GM12878 (cell line): ENCODE data around the gene CD1D.

Experiments
- BCLAF1 ChIP-seq: fragments of 450-650 bp; IDR thresholded peaks from 2 replicates; pipeline ENCODE4 v1.6.1; 2017; ENCODE audit warnings: antibody characterized with exemption, mild to moderate bottlenecking, moderate library complexity
- POLR2A ChIP-seq: IDR thresholded peaks from 2 replicates; pipeline ENCODE4 v1.6.1; 2011; ENCODE audit warnings: low read depth, mild to moderate bottlenecking, low read length
- TF ChIP-seq, protein P1 (sequence below): fragments of 450-650 bp; IDR thresholded peaks from 2 replicates; pipeline ENCODE4 v1.6.1; 2014; ENCODE audit warnings: mild to moderate bottlenecking
- TF ChIP-seq, protein P2 (sequence below): IDR thresholded peaks from 2 replicates; pipeline ENCODE4 v1.6.1; 2012; ENCODE audit warnings: low read depth, low read length, improper control_type of control experiment
- TF ChIP-seq, protein P3 (sequence below): fragments of 450-650 bp; formaldehyde crosslinking; IDR thresholded peaks from 2 replicates; pipeline ENCODE4 v1.4.0; 2022; ENCODE audit warnings: mild to moderate bottlenecking, moderate library complexity

- TF ChIP-seq, protein P1, sequence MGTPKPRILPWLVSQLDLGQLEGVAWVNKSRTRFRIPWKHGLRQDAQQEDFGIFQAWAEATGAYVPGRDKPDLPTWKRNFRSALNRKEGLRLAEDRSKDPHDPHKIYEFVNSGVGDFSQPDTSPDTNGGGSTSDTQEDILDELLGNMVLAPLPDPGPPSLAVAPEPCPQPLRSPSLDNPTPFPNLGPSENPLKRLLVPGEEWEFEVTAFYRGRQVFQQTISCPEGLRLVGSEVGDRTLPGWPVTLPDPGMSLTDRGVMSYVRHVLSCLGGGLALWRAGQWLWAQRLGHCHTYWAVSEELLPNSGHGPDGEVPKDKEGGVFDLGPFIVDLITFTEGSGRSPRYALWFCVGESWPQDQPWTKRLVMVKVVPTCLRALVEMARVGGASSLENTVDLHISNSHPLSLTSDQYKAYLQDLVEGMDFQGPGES = no peak
- TF ChIP-seq, protein P2, sequence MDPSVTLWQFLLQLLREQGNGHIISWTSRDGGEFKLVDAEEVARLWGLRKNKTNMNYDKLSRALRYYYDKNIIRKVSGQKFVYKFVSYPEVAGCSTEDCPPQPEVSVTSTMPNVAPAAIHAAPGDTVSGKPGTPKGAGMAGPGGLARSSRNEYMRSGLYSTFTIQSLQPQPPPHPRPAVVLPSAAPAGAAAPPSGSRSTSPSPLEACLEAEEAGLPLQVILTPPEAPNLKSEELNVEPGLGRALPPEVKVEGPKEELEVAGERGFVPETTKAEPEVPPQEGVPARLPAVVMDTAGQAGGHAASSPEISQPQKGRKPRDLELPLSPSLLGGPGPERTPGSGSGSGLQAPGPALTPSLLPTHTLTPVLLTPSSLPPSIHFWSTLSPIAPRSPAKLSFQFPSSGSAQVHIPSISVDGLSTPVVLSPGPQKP = no peak
- TF ChIP-seq POLR2A (no peak), BCLAF1 (no peak)
- TF ChIP-seq, protein P3, sequence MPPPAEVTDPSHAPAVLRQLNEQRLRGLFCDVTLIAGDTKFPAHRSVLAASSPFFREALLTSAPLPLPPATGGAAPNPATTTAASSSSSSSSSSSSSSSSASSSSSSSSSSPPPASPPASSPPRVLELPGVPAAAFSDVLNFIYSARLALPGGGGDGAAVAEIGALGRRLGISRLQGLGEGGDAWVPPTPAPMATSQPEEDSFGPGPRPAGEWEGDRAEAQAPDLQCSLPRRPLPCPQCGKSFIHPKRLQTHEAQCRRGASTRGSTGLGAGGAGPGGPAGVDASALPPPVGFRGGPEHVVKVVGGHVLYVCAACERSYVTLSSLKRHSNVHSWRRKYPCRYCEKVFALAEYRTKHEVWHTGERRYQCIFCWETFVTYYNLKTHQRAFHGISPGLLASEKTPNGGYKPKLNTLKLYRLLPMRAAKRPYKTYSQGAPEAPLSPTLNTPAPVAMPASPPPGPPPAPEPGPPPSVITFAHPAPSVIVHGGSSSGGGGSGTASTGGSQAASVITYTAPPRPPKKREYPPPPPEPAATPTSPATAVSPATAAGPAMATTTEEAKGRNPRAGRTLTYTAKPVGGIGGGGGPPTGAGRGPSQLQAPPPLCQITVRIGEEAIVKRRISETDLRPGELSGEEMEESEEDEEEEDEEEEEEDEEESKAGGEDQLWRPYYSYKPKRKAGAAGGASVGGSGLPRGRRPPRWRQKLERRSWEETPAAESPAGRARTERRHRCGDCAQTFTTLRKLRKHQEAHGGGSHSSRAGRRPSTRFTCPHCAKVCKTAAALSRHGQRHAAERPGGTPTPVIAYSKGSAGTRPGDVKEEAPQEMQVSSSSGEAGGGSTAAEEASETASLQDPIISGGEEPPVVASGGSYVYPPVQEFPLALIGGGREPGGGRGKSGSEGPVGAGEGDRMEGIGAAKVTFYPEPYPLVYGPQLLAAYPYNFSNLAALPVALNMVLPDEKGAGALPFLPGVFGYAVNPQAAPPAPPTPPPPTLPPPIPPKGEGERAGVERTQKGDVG (CRISPR knock-in tag) = no peak
Observed at GRCh38 chr1:158131217-158131616, 49.5 kb upstream of the CD1D start.
